GM23338 (cell line): Measurements from ENCODE around the gene LASP1NB.

ENCODE experiments used
- ATAC-seq: fragments of 200-7000 bp; cut with Tn5 transposase; 3 replicates; pipeline ENCODE4 v1.9.1; 2020
- DNase-seq: peaks from one replicate; pipeline ENCODE4 v3.0.0-alpha.2; 2015; ENCODE audit warnings: low spot score
- H2AFZ ChIP-seq: fragments of 200-600 bp; sonication (generic); 2 replicates; pipeline ENCODE4 v1.8.0; 2016; ENCODE audit warnings: antibody characterized with exemption, mild to moderate bottlenecking, moderate library complexity
- H3F3A ChIP-seq: fragments of 200-600 bp; sonication (generic); replicated peaks from 2 replicates; pipeline ENCODE4 v1.8.0; 2017; ENCODE audit warnings: antibody characterized with exemption, mixed run types, low read depth
- H3K27ac ChIP-seq: fragments of 200-600 bp; sonication (generic); 2 replicates; pipeline ENCODE4 v1.6.1; 2016; ENCODE audit warnings: low read depth
- H3K27me3 ChIP-seq: fragments of 200-600 bp; sonication (generic); 2 replicates; pipeline ENCODE4 v1.8.0; 2016; ENCODE audit warnings: mild to moderate bottlenecking, mixed run types, moderate library complexity; ENCODE audit not compliant: insufficient read depth
- H3K36me3 ChIP-seq: fragments of 200-600 bp; sonication (generic); 2 replicates; pipeline ENCODE4 v1.8.0; 2016; ENCODE audit warnings: mild to moderate bottlenecking; ENCODE audit not compliant: insufficient read depth
- H3K4me1 ChIP-seq: fragments of 200-600 bp; sonication (generic); 2 replicates; pipeline ENCODE4 v1.8.0; 2016; ENCODE audit warnings: mild to moderate bottlenecking, moderate library complexity; ENCODE audit not compliant: insufficient read depth
- H3K4me2 ChIP-seq: fragments of 200-600 bp; sonication (generic); 2 replicates; pipeline ENCODE4 v1.7.1; 2017; ENCODE audit warnings: mixed run types
- H3K4me3 ChIP-seq: fragments of 200-600 bp; sonication (generic); 2 replicates; pipeline ENCODE4 v1.6.1; 2016; ENCODE audit warnings: mixed run types
- H3K79me2 ChIP-seq: fragments of 200-600 bp; sonication (generic); replicated peaks from 2 replicates; pipeline ENCODE4 v1.8.0; 2017; ENCODE audit warnings: mild to moderate bottlenecking; ENCODE audit not compliant: insufficient read depth
- H3K9me2 ChIP-seq: fragments of 200-600 bp; sonication (generic); 2 replicates; pipeline ENCODE4 v1.8.0; 2017; ENCODE audit not compliant: insufficient read depth
- H4K20me1 ChIP-seq: fragments of 200-600 bp; sonication (generic); replicated peaks from 2 replicates; pipeline ENCODE4 v1.8.0; 2017; ENCODE audit warnings: mild to moderate bottlenecking; ENCODE audit not compliant: insufficient read depth
- H3K27ac Mint-ChIP-seq: 2 replicates; pipeline ENCODE4 v1.8.0; 2020; ENCODE audit warnings: inconsistent platforms, mild to moderate bottlenecking, moderate library complexity, mixed read lengths
- H3K27me3 Mint-ChIP-seq: 3 replicates; pipeline ENCODE4 v1.8.0; 2022; ENCODE audit warnings: low read depth, mild to moderate bottlenecking, moderate library complexity, mixed read lengths, inconsistent platforms; ENCODE audit not compliant: insufficient read depth, poor library complexity
- H3K36me3 Mint-ChIP-seq: 3 replicates; pipeline ENCODE4 v1.8.0; 2021; ENCODE audit warnings: low read depth, mild to moderate bottlenecking, inconsistent platforms, moderate library complexity, mixed read lengths
- H3K4me1 Mint-ChIP-seq: 3 replicates; pipeline ENCODE4 v1.8.0; 2020; ENCODE audit warnings: mild to moderate bottlenecking, inconsistent platforms, mixed read lengths
- H3K4me3 Mint-ChIP-seq: 3 replicates; pipeline ENCODE4 v1.8.0; 2021; ENCODE audit warnings: moderate library complexity, mild to moderate bottlenecking, inconsistent platforms, mixed read lengths
- H3K9me3 Mint-ChIP-seq: 3 replicates; pipeline ENCODE4 v1.8.0; 2020; ENCODE audit warnings: moderate library complexity, mild to moderate bottlenecking, inconsistent platforms, mixed read lengths
- CREB1 ChIP-seq: fragments of 250-450 bp; sonication (Bioruptor Pico); IDR thresholded peaks from 2 replicates; pipeline ENCODE4 v1.5.0; 2020; ENCODE audit warnings: low read depth, mild to moderate bottlenecking, moderate library complexity
- EZH2 ChIP-seq: fragments of 200-600 bp; sonication (generic); IDR thresholded peaks from one replicate; pipeline ENCODE4 v1.8.0; 2017; ENCODE audit warnings: antibody characterized with exemption, mild to moderate bottlenecking, low read depth; ENCODE audit not compliant: unreplicated experiment
- EZH2phosphoT487 ChIP-seq: fragments of 200-600 bp; sonication (generic); IDR thresholded peaks from one replicate; pipeline ENCODE4 v1.8.1; 2018; ENCODE audit warnings: antibody characterized with exemption; ENCODE audit not compliant: unreplicated experiment
- JUNB ChIP-seq: IDR thresholded peaks from one replicate; pipeline ENCODE4 v1.6.1; 2016; ENCODE audit warnings: antibody characterized with exemption; ENCODE audit not compliant: unreplicated experiment
- POLR2AphosphoS5 ChIP-seq: IDR thresholded peaks from 2 replicates; pipeline ENCODE4 v1.6.1; 2016; ENCODE audit warnings: antibody characterized with exemption, low read depth
- STAT1 ChIP-seq: IDR thresholded peaks from one replicate; pipeline ENCODE4 v1.6.1; 2016; ENCODE audit warnings: antibody characterized with exemption; ENCODE audit not compliant: unreplicated experiment
- ZNF114 ChIP-seq: fragments of 250-450 bp; sonication (Bioruptor Pico); IDR thresholded peaks from 2 replicates; pipeline ENCODE4 v1.5.0; 2020; ENCODE audit warnings: mild to moderate bottlenecking, moderate library complexity
- ZNF331 ChIP-seq: fragments of 250-450 bp; sonication (Bioruptor Pico); IDR thresholded peaks from 2 replicates; pipeline ENCODE4 v1.5.0; 2020; ENCODE audit warnings: low read depth, mild to moderate bottlenecking, moderate library complexity
- TF ChIP-seq, protein P1 (sequence below): fragments of 250-450 bp; sonication (Bioruptor Pico); IDR thresholded peaks from 2 replicates; pipeline ENCODE4 v1.5.0; 2020; ENCODE audit warnings: mild to moderate bottlenecking, moderate library complexity

The LASP1NB gene

DNA sequence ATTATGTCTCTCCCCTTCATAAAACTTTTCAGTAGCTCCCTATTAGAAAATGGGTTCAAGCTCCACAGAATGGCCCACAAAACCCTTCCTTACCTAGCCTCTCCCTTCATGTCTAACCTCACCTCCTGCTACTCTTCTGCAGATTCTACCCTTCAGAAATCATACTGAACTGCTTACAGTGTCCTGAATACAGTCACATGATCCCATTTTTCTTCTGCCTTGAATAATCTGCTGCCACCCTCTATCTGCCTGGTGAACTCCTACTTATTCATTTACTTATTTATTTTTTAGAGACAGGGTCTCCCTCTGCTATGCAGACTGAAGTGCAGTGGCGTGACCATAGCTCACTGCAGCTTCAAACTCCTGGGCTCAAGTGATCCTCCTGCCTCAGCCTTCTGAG, 15.0 kb downstream of the LASP1NB start (continued):
- TF ChIP-seq, protein P1, sequence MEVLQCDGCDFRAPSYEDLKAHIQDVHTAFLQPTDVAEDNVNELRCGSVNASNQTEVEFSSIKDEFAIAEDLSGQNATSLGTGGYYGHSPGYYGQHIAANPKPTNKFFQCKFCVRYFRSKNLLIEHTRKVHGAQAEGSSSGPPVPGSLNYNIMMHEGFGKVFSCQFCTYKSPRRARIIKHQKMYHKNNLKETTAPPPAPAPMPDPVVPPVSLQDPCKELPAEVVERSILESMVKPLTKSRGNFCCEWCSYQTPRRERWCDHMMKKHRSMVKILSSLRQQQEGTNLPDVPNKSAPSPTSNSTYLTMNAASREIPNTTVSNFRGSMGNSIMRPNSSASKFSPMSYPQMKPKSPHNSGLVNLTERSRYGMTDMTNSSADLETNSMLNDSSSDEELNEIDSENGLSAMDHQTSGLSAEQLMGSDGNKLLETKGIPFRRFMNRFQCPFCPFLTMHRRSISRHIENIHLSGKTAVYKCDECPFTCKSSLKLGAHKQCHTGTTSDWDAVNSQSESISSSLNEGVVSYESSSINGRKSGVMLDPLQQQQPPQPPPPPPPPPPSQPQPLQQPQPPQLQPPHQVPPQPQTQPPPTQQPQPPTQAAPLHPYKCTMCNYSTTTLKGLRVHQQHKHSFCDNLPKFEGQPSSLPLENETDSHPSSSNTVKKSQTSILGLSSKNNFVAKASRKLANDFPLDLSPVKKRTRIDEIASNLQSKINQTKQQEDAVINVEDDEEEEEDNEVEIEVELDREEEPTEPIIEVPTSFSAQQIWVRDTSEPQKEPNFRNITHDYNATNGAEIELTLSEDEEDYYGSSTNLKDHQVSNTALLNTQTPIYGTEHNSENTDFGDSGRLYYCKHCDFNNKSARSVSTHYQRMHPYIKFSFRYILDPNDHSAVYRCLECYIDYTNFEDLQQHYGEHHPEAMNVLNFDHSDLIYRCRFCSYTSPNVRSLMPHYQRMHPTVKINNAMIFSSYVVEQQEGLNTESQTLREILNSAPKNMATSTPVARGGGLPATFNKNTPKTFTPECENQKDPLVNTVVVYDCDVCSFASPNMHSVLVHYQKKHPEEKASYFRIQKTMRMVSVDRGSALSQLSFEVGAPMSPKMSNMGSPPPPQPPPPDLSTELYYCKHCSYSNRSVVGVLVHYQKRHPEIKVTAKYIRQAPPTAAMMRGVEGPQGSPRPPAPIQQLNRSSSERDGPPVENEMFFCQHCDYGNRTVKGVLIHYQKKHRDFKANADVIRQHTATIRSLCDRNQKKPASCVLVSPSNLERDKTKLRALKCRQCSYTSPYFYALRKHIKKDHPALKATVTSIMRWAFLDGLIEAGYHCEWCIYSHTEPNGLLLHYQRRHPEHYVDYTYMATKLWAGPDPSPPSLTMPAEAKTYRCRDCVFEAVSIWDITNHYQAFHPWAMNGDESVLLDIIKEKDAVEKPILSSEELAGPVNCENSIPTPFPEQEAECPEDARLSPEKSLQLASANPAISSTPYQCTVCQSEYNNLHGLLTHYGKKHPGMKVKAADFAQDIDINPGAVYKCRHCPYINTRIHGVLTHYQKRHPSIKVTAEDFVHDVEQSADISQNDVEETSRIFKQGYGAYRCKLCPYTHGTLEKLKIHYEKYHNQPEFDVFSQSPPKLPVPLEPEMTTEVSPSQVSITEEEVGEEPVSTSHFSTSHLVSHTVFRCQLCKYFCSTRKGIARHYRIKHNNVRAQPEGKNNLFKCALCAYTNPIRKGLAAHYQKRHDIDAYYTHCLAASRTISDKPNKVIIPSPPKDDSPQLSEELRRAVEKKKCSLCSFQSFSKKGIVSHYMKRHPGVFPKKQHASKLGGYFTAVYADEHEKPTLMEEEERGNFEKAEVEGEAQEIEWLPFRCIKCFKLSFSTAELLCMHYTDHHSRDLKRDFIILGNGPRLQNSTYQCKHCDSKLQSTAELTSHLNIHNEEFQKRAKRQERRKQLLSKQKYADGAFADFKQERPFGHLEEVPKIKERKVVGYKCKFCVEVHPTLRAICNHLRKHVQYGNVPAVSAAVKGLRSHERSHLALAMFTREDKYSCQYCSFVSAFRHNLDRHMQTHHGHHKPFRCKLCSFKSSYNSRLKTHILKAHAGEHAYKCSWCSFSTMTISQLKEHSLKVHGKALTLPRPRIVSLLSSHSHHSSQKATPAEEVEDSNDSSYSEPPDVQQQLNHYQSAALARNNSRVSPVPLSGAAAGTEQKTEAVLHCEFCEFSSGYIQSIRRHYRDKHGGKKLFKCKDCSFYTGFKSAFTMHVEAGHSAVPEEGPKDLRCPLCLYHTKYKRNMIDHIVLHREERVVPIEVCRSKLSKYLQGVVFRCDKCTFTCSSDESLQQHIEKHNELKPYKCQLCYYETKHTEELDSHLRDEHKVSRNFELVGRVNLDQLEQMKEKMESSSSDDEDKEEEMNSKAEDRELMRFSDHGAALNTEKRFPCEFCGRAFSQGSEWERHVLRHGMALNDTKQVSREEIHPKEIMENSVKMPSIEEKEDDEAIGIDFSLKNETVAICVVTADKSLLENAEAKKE, result no peak
- TF ChIP-seq EZH2 (no peak), JUNB (no peak), ZNF114 (CRISPR knock-in tag) (no peak), CREB1 (no peak)

DNA sequence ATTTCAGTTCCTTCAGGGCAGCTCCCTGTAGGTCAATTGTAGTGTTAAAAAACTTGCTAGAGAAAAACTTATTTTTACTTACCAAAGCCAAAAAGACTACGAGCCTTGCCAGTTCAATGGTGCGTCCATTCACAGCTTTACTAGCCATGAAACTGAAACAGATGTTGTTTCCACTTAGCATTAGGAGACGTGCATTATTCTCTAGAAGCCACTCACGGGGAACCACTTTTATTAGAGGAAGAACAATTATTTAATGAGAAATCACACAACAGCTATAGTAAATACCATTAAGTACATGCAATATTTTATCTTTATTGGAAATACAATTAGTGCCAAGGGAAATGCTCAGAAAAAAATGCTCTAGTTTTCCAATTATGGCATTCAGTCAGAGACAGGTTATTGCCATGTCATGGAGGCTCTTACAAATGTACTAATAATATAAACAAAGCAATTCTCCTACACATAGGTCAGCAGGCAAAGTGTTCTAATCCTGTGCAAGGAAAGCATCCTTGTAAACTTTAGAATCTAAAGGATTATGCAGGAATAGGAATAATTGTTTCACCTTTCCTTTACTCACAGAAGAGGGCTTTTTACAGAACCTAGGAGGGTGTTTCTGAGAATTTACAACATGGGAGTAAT, 17.4 kb downstream of the LASP1NB start:
- no peaks in the 10 kb centered on the region for H3K79me2 ChIP-seq
- H3K4me1 Mint-ChIP-seq, result peaks cover 5% of the 10 kb centered on the region
- H3K4me3 ChIP-seq, result no peak overlapping the region
- no peak overlapping the region for H3K27ac ChIP-seq
- H3K4me1 ChIP-seq, result peaks cover 6% of the 10 kb centered on the region; the same call in 1 of the 2 replicates
- ATAC-seq, result no peak
- no peaks in the 10 kb centered on the region for H3K27me3 Mint-ChIP-seq
- H3K4me3 Mint-ChIP-seq, result no peak overlapping the region
- no peak overlapping the region for H3K27ac Mint-ChIP-seq
- no peak overlapping the region for H3K4me2 ChIP-seq
- no peaks in the 10 kb centered on the region for H3K36me3 Mint-ChIP-seq
- H3F3A ChIP-seq, result no peaks in the 10 kb centered on the region
- H4K20me1 ChIP-seq, result no peaks in the 10 kb centered on the region
- no peak overlapping the region for H2AFZ ChIP-seq
- H3K9me3 Mint-ChIP-seq, result no peaks in the 10 kb centered on the region
- H3K9me2 ChIP-seq, result no peaks in the 10 kb centered on the region
- no peaks in the 10 kb centered on the region for H3K36me3 ChIP-seq
- no peaks in the 10 kb centered on the region for H3K27me3 ChIP-seq
- DNase-seq, result no peak
- TF ChIP-seq JUNB (no peak), CREB1 (no peak), ZNF331 (CRISPR knock-in tag) (no peak), EZH2phosphoT487 (no peak), STAT1 (no peak), POLR2AphosphoS5 (no peak)
- TF ChIP-seq, protein P1, result no peak
